ENCODE data around the gene SCN9A.

DNA sequence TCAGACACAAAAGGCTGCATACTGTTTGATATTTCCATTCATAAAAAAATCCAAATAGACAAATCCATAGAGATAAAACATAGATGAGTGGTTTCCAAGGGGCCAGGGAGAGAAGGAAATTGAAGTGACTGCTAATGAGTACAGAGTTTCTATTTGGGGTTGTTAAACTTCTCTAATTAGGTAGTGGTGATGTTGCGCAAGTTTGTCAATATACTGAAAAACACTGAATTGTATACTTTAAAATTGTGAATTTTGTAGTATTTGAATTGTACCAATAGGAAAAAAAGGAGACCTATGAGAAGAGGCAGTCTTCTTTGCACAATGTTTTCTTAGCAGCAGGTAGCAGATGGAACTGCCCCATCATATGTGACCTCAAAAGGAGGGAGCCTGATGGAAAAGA, 71.1 kb downstream of the SCN9A start:
- TF ChIP-seq TCF7L2 (IDR thresholded peaks at IDR 0.05; ENCODE audit: borderline replicate concordance, low read depth, low read length) (no peak), ZNF302 (tag by site-specific recombination; IDR thresholded peaks at IDR 0.05; ENCODE audit: low read depth) (no peak), KLF9 (tag by site-specific recombination; IDR thresholded peaks at IDR 0.05; ENCODE audit: low read depth) (no peak), ZFP3 (tag by site-specific recombination; IDR thresholded peaks at IDR 0.05; ENCODE audit: low read depth) (no peak), IKZF3 (tag by site-specific recombination; IDR thresholded peaks at IDR 0.05) (no peak)
- TF ChIP-seq, protein P1, sequence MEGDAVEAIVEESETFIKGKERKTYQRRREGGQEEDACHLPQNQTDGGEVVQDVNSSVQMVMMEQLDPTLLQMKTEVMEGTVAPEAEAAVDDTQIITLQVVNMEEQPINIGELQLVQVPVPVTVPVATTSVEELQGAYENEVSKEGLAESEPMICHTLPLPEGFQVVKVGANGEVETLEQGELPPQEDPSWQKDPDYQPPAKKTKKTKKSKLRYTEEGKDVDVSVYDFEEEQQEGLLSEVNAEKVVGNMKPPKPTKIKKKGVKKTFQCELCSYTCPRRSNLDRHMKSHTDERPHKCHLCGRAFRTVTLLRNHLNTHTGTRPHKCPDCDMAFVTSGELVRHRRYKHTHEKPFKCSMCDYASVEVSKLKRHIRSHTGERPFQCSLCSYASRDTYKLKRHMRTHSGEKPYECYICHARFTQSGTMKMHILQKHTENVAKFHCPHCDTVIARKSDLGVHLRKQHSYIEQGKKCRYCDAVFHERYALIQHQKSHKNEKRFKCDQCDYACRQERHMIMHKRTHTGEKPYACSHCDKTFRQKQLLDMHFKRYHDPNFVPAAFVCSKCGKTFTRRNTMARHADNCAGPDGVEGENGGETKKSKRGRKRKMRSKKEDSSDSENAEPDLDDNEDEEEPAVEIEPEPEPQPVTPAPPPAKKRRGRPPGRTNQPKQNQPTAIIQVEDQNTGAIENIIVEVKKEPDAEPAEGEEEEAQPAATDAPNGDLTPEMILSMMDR (tag by site-specific recombination; IDR thresholded peaks at IDR 0.05) = no peak
